Neural cell (in vitro differentiated cells): Measurements from ENCODE around the gene DBN1. TPM values are rescaled to one million over a fixed set of nuclear protein-coding genes. Genes with fewer than 3 reads are reported as not detected.

Experiments used
- H2AFZ ChIP-seq: fragments of 200-600, 300-800 bp; sonication (generic), shearing (Covaris generic); 2 replicates; pipeline ENCODE4 v1.6.0; 2014; ENCODE audit warnings: low read depth, mild to moderate bottlenecking, antibody characterized with exemption, low read length, moderate library complexity
- H3F3A ChIP-seq: fragments of 200-600 bp; shearing (Covaris generic); 2 replicates; pipeline ENCODE4 v1.6.1; 2016; ENCODE audit warnings: mild to moderate bottlenecking, moderate library complexity, mixed read lengths, antibody characterized with exemption, low read length; ENCODE audit not compliant: insufficient read depth, poor library complexity, severe bottlenecking
- H3K27ac ChIP-seq: fragments of 200-600, 300-800 bp; sonication (generic), shearing (Covaris generic); 2 replicates; pipeline ENCODE4 v1.5.1; 2014; ENCODE audit warnings: mild to moderate bottlenecking, low read length, moderate library complexity
- H3K27me3 ChIP-seq: fragments of 300-800, 200-600 bp; sonication (generic), shearing (Covaris generic); 2 replicates; pipeline ENCODE4 v1.6.0; 2014; ENCODE audit warnings: mild to moderate bottlenecking, low read depth, low read length, moderate library complexity; ENCODE audit not compliant: insufficient read depth
- H3K36me3 ChIP-seq: fragments of 300-800, 200-600 bp; sonication (generic), shearing (Covaris generic); 2 replicates; pipeline ENCODE4 v1.5.1; 2014; ENCODE audit warnings: mild to moderate bottlenecking, antibody characterized with exemption, low read length, moderate library complexity; ENCODE audit not compliant: insufficient read depth
- H3K4me2 ChIP-seq: fragments of 300-800, 200-600 bp; sonication (generic), shearing (Covaris generic); 2 replicates; pipeline ENCODE4 v1.6.0; 2014; ENCODE audit warnings: mild to moderate bottlenecking, low read length
- H3K4me3 ChIP-seq: fragments of 300-800, 200-600 bp; sonication (generic), shearing (Covaris generic); 2 replicates; pipeline ENCODE4 v1.5.1; 2014; ENCODE audit warnings: mild to moderate bottlenecking, low read length, moderate library complexity
- H3K79me2 ChIP-seq: fragments of 200-600 bp; shearing (Covaris generic); replicated peaks from 2 replicates; pipeline ENCODE4 v1.6.0; 2014; ENCODE audit warnings: mild to moderate bottlenecking, low read length, moderate library complexity; ENCODE audit not compliant: insufficient read depth
- H3K9ac ChIP-seq: fragments of 300-800, 200-600 bp; sonication (generic), shearing (Covaris generic); 2 replicates; pipeline ENCODE4 v1.6.1; 2016; ENCODE audit warnings: mild to moderate bottlenecking, low read length, mixed read lengths
- H3K9me2 ChIP-seq: fragments of 200-600 bp; shearing (Covaris generic); 2 replicates; pipeline ENCODE4 v1.6.1; 2016; ENCODE audit warnings: mild to moderate bottlenecking, low read length, mixed read lengths; ENCODE audit not compliant: insufficient read depth
- H3K9me3 ChIP-seq: fragments of 200-600, 300-800 bp; sonication (generic), shearing (Covaris generic); 2 replicates; pipeline ENCODE4 v1.6.1; 2016; ENCODE audit warnings: mild to moderate bottlenecking, mixed run types, low read length, moderate library complexity, mixed read lengths
- H4K20me1 ChIP-seq: fragments of 200-600 bp; shearing (Covaris generic); 2 replicates; pipeline ENCODE4 v1.6.1; 2016; ENCODE audit warnings: mild to moderate bottlenecking, mixed run types; ENCODE audit not compliant: insufficient read depth
- EP300 ChIP-seq: fragments of 450-650 bp; conservative IDR thresholded peaks from 2 replicates; pipeline ENCODE4 v1.6.1; 2014; ENCODE audit warnings: antibody characterized with exemption, mild to moderate bottlenecking, moderate library complexity; ENCODE audit not compliant: poor library complexity, severe bottlenecking
- EZH2 ChIP-seq: fragments of 200-600, 300-800 bp; shearing (Covaris generic), sonication (generic); IDR thresholded peaks from 2 replicates; pipeline ENCODE4 v1.6.1; 2014; ENCODE audit warnings: antibody characterized with exemption, low read length, borderline replicate concordance, mild to moderate bottlenecking; ENCODE audit not compliant: insufficient read depth, poor library complexity, severe bottlenecking
- MXI1 ChIP-seq: fragments of 450-650 bp; conservative IDR thresholded peaks from 2 replicates; pipeline ENCODE4 v1.6.1; 2014; ENCODE audit warnings: antibody characterized with exemption, mild to moderate bottlenecking; ENCODE audit not compliant: poor library complexity, severe bottlenecking
- POLR2AphosphoS5 ChIP-seq: IDR thresholded peaks from 2 replicates; pipeline ENCODE4 v1.6.1; 2012
- RAD21 ChIP-seq: fragments of 450-650 bp; conservative IDR thresholded peaks from 2 replicates; pipeline ENCODE4 v1.6.1; 2014; ENCODE audit warnings: antibody characterized with exemption, mild to moderate bottlenecking, moderate library complexity
- SMC3 ChIP-seq: fragments of 450-650 bp; conservative IDR thresholded peaks from 2 replicates; pipeline ENCODE4 v1.6.1; 2014; ENCODE audit warnings: antibody characterized with exemption, mild to moderate bottlenecking, moderate library complexity; ENCODE audit not compliant: poor library complexity
- TAF1 ChIP-seq: IDR thresholded peaks from 2 replicates; pipeline ENCODE4 v1.6.1; 2012; ENCODE audit warnings: low read depth
- polyA plus RNA-seq: library from polyadenylated mRNA; depleted of rRNA; stranded (reverse); fragments of >200 nt; gene quantifications from 2 replicates; pipeline ENCODE4 v1.2.3, GENCODE V29; 2014
- TF ChIP-seq, protein P1 (sequence below): fragments of 450-650 bp; IDR thresholded peaks from 2 replicates; pipeline ENCODE4 v1.5.1; 2014; ENCODE audit warnings: antibody characterized with exemption, mild to moderate bottlenecking, moderate library complexity; ENCODE audit not compliant: poor library complexity, severe bottlenecking
- TF ChIP-seq, protein P2 (sequence below): IDR thresholded peaks from 2 replicates; pipeline ENCODE4 v1.6.1; 2012; ENCODE audit warnings: borderline replicate concordance

Gene DBN1
- polyA plus RNA-seq, 1 donor from 2014 or later, result 319 TPM

DNA sequence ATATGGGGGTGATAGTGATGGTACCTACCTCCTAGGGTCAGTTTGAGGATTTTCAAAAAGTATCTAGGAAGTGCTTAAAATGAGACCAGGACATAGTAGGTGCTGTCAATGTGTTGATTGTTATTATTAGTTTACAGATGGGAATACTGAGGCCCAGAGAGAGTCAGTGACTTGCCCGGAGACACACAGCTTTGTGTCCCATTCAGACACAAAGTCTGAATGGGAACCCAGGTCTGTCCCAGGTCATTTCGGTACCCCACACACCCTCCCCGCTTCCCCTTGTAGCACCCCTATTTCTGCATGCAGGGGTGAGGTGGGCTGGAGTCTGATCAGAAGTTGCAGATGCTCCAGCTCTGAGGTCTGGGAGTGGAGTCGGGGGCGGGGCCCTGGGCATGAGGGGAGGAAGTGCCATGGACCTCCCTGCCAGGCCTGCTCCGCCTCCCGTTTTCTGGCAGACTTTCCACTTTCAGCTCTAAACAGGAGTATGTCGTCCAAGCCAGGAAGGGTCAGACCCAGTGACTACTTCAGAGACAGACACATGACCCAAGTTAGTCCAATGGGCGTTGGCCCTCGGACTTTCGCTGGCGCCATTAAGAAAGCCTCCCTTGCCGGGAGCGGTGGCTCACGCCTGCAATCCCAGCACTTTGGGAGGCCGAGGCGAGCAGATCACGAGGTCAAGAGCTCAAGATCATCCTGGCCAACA, 3.2 kb upstream of the DBN1 start:
- H3K9me3 ChIP-seq, result no peaks in the 10 kb centered on the region
- peaks cover 13% of the 10 kb centered on the region for H3K79me2 ChIP-seq
- H3F3A ChIP-seq, result no peaks in the 10 kb centered on the region
- no peak overlapping the region for H3K9ac ChIP-seq
- H3K4me2 ChIP-seq, result no peak overlapping the region
- no peaks in the 10 kb centered on the region for H3K9me2 ChIP-seq
- no peaks in the 10 kb centered on the region for H3K36me3 ChIP-seq
- TF ChIP-seq SMC3 (no peak), POLR2AphosphoS5 (no peak), EP300 (no peak), MXI1 (no peak), EZH2 (no peak), TAF1 (no peak)
- TF ChIP-seq, protein P1, sequence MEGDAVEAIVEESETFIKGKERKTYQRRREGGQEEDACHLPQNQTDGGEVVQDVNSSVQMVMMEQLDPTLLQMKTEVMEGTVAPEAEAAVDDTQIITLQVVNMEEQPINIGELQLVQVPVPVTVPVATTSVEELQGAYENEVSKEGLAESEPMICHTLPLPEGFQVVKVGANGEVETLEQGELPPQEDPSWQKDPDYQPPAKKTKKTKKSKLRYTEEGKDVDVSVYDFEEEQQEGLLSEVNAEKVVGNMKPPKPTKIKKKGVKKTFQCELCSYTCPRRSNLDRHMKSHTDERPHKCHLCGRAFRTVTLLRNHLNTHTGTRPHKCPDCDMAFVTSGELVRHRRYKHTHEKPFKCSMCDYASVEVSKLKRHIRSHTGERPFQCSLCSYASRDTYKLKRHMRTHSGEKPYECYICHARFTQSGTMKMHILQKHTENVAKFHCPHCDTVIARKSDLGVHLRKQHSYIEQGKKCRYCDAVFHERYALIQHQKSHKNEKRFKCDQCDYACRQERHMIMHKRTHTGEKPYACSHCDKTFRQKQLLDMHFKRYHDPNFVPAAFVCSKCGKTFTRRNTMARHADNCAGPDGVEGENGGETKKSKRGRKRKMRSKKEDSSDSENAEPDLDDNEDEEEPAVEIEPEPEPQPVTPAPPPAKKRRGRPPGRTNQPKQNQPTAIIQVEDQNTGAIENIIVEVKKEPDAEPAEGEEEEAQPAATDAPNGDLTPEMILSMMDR, result no peak
- H4K20me1 ChIP-seq, result peaks cover 5% of the 10 kb centered on the region
- no peak overlapping the region for H3K4me3 ChIP-seq
- no peak overlapping the region for H2AFZ ChIP-seq
- no peak overlapping the region for H3K27ac ChIP-seq
- no peaks in the 10 kb centered on the region for H3K27me3 ChIP-seq

DNA sequence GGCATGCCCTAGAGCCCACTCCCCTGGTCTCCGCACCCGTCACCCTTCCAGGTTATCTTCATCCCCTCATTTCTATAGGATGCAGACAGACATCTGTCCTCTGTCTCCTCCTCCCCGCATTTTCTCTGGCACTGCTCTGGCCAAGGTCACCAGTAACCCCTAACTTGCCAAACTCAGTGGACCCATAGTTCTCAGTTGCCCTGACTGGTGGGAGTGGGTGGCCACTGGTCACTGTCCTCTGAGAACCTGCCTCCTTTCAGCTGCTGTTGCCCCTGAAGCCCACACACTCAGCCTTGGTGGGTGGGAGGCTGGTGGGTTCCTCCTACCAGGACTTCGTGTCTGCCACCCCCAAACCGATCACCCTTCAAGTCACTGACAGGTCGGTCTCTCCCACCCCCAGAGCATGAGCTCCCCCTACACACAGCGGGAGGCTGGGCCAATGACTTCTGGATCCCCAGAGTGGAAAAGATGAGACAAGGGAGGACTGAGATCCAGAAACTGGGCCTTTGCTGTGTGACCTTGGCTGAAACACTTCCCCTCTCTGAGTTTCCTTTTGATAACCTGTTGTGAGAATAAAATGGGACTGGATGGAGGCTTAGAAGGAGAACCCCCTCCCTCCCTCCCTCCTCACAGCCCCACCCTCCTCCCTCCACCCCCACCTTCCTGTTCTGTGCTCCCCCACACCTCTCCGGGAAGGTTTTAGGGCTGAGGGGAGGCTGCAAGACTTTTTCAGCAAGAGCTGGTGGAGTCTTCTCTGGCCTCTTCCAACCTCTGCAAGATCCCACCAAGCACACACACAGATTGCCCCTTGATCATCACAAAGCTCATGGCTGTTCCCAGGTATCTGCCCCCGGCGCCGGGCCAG, 2.4 kb upstream of the DBN1 start:
- Histone ChIP-seq H3K27me3 (no peaks in the 10 kb centered on the region), H3K4me3 (no peak overlapping the region), H3K9ac (no peak overlapping the region), H2AFZ (no peak overlapping the region), H3K9me3 (no peaks in the 10 kb centered on the region), H4K20me1 (peaks cover 11% of the 10 kb centered on the region), H3K27ac (no peak overlapping the region), H3K79me2 (peaks cover 21% of the 10 kb centered on the region), H3K36me3 (no peaks in the 10 kb centered on the region), H3K4me2 (no peak overlapping the region), H3K9me2 (no peaks in the 10 kb centered on the region), H3F3A (no peaks in the 10 kb centered on the region)
- TF ChIP-seq EZH2, result no peak
- TF ChIP-seq TAF1, result no peak
- TF ChIP-seq MXI1, result no peak
- TF ChIP-seq SMC3, result no peak
- TF ChIP-seq, protein P1, result no peak
- no peak for TF ChIP-seq EP300
- TF ChIP-seq RAD21, result no peak
- TF ChIP-seq, protein P2, sequence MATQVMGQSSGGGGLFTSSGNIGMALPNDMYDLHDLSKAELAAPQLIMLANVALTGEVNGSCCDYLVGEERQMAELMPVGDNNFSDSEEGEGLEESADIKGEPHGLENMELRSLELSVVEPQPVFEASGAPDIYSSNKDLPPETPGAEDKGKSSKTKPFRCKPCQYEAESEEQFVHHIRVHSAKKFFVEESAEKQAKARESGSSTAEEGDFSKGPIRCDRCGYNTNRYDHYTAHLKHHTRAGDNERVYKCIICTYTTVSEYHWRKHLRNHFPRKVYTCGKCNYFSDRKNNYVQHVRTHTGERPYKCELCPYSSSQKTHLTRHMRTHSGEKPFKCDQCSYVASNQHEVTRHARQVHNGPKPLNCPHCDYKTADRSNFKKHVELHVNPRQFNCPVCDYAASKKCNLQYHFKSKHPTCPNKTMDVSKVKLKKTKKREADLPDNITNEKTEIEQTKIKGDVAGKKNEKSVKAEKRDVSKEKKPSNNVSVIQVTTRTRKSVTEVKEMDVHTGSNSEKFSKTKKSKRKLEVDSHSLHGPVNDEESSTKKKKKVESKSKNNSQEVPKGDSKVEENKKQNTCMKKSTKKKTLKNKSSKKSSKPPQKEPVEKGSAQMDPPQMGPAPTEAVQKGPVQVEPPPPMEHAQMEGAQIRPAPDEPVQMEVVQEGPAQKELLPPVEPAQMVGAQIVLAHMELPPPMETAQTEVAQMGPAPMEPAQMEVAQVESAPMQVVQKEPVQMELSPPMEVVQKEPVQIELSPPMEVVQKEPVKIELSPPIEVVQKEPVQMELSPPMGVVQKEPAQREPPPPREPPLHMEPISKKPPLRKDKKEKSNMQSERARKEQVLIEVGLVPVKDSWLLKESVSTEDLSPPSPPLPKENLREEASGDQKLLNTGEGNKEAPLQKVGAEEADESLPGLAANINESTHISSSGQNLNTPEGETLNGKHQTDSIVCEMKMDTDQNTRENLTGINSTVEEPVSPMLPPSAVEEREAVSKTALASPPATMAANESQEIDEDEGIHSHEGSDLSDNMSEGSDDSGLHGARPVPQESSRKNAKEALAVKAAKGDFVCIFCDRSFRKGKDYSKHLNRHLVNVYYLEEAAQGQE, result no peak
- TF ChIP-seq POLR2AphosphoS5, result no peak
